A673 (cell line): ENCODE data around the gene PRR14. TPM values are rescaled to one million over a fixed set of nuclear protein-coding genes. Genes with fewer than 3 reads are reported as not detected.

ENCODE experiments used
- BruUV-seq: library from RNA; stranded (reverse); fragments of 400-500 nt; replicated peaks from 2 replicates; lab custom pipeline; 2021; lab: Mats Ljungman, UMichigan
- CTCF ChIA-PET: fragments of 300-600 bp; sonication (Branson Sonifier 250); formaldehyde crosslinking; loops from one replicate; lab custom pipeline; 2022; ENCODE audit warnings: antibody characterized with exemption; lab: Charles Lee
- POLR2A ChIA-PET: fragments of 300-600 bp; sonication (Branson Sonifier 250); formaldehyde crosslinking; loops from one replicate; lab custom pipeline; 2022; ENCODE audit warnings: antibody characterized with exemption; ENCODE audit not compliant: low non-redundant PET; lab: Charles Lee
- DNase-seq: peaks from one replicate; pipeline ENCODE4 v3.0.0-alpha.2; 2015; ENCODE audit warnings: low spot score
- H3K27ac ChIP-seq: fragments of 200-600 bp; sonication (generic); 2 replicates; pipeline ENCODE4 v1.5.1; 2016; ENCODE audit warnings: mixed run types, low read depth, mild to moderate bottlenecking, mixed read lengths, antibody characterized with exemption, low read length; ENCODE audit not compliant: poor library complexity, severe bottlenecking
- H3K27me3 ChIP-seq: fragments of 200-600 bp; sonication (generic); replicated peaks from 2 replicates; pipeline ENCODE4 v1.6.1; 2017; ENCODE audit warnings: mixed run types, low read depth, mild to moderate bottlenecking, mixed read lengths, antibody characterized with exemption, low read length; ENCODE audit not compliant: insufficient read depth, poor library complexity
- H3K36me3 ChIP-seq: fragments of 200-600 bp; sonication (generic); 2 replicates; pipeline ENCODE4 v1.6.1; 2016; ENCODE audit warnings: mixed run types, mild to moderate bottlenecking, mixed read lengths, antibody characterized with exemption, low read length; ENCODE audit not compliant: insufficient read depth, poor library complexity, severe bottlenecking
- H3K4me1 ChIP-seq: fragments of 200-600 bp; sonication (generic); 2 replicates; pipeline ENCODE4 v1.6.1; 2017; ENCODE audit warnings: mixed run types, mild to moderate bottlenecking, mixed read lengths, antibody characterized with exemption, low read length; ENCODE audit not compliant: insufficient read depth, poor library complexity, severe bottlenecking
- H3K4me3 ChIP-seq: fragments of 200-600 bp; sonication (generic); 2 replicates; pipeline ENCODE4 v1.5.1; 2016; ENCODE audit warnings: low read depth, mixed run types, mild to moderate bottlenecking, mixed read lengths, low read length; ENCODE audit not compliant: poor library complexity, severe bottlenecking
- H3K9me3 ChIP-seq: fragments of 200-600 bp; sonication (generic); 2 replicates; pipeline ENCODE4 v1.6.1; 2016; ENCODE audit warnings: mixed run types, low read depth, mild to moderate bottlenecking, mixed read lengths, antibody characterized with exemption, low read length; ENCODE audit not compliant: poor library complexity, severe bottlenecking
- EZH2 ChIP-seq: fragments of 200-600 bp; sonication (generic); IDR thresholded peaks from 2 replicates; pipeline ENCODE4 v1.6.1; 2017; ENCODE audit warnings: borderline replicate concordance, low read depth, mild to moderate bottlenecking, mixed read lengths, antibody characterized with exemption, low read length; ENCODE audit not compliant: poor library complexity, severe bottlenecking
- intact Hi-C: fragments of 100-400 bp; cut with micrococcal nuclease; formaldehyde crosslinking; loops from one replicate; pipeline ENCODE4 v1.10.0; 2022; ENCODE audit not compliant: unreplicated experiment
- total RNA-seq: library from RNA; stranded (reverse); gene quantifications from 2 replicates; pipeline ENCODE4 v1.2.3, GENCODE V29; 2021
- TF ChIP-seq, protein P1 (sequence below): fragments of 300-800, 200-600 bp; sonication (generic); conservative IDR thresholded peaks from 2 replicates; pipeline ENCODE4 v1.5.1; 2017; ENCODE audit warnings: low read depth, mild to moderate bottlenecking, antibody characterized with exemption, low read length, moderate library complexity, mixed read lengths

PRR14 gene
- total RNA-seq, 1 experiment from 2014 or later, result 35.7 TPM

DNA sequence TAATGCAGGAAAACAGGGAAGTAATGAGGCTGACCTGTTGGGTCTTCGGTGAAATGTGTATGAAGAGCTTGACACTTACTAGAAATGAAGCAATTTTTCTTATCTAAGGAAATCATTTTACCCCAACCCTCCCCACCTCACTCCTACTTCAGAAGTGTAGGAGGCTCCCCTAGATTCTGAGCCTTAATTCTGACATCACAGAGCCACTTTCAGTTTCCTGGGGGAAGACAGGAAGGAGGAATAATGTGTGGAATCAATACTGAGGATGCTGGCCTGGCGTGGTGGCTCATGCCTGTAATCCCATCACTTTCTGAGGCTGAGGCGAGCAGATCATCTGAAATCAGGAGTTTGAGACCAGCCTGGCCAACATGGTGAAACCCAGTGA lies 27.8 kb downstream of the PRR14 start:
- Histone ChIP-seq H3K27ac (no peak overlapping the region), H3K9me3 (no peaks in the 10 kb centered on the region), H3K27me3 (no peaks in the 10 kb centered on the region), H3K4me3 (no peak overlapping the region), H3K4me1 (no peaks in the 10 kb centered on the region), H3K36me3 (no peaks in the 10 kb centered on the region)
- intact Hi-C loops, result no loop called here
- DNase-seq, result no peak
- BruUV-seq, result no TSS peak
- TF ChIP-seq, protein P1, sequence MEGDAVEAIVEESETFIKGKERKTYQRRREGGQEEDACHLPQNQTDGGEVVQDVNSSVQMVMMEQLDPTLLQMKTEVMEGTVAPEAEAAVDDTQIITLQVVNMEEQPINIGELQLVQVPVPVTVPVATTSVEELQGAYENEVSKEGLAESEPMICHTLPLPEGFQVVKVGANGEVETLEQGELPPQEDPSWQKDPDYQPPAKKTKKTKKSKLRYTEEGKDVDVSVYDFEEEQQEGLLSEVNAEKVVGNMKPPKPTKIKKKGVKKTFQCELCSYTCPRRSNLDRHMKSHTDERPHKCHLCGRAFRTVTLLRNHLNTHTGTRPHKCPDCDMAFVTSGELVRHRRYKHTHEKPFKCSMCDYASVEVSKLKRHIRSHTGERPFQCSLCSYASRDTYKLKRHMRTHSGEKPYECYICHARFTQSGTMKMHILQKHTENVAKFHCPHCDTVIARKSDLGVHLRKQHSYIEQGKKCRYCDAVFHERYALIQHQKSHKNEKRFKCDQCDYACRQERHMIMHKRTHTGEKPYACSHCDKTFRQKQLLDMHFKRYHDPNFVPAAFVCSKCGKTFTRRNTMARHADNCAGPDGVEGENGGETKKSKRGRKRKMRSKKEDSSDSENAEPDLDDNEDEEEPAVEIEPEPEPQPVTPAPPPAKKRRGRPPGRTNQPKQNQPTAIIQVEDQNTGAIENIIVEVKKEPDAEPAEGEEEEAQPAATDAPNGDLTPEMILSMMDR, result no peak
- TF ChIP-seq EZH2, result no peak
- POLR2A ChIA-PET, result no interaction called here
- CTCF ChIA-PET, result no interaction called here

GRCh38 chr16:30680326-30680725 lies 29.6 kb downstream of the PRR14 start:
- CTCF ChIA-PET, result no interaction called here
- DNase-seq, result no peak
- Histone ChIP-seq H3K27me3 (no peaks in the 10 kb centered on the region), H3K4me1 (no peaks in the 10 kb centered on the region), H3K36me3 (no peaks in the 10 kb centered on the region), H3K27ac (no peak overlapping the region), H3K9me3 (no peaks in the 10 kb centered on the region), H3K4me3 (no peak overlapping the region)
- no TSS peak for BruUV-seq
- TF ChIP-seq, protein P1, result no peak
- TF ChIP-seq EZH2, result no peak
- intact Hi-C loops, result loop anchor here (10.0 kb wide), 1 partner anchor 56 kb away; no protein-coding TSS in a partner anchor
- POLR2A ChIA-PET, result no interaction called here

DNA sequence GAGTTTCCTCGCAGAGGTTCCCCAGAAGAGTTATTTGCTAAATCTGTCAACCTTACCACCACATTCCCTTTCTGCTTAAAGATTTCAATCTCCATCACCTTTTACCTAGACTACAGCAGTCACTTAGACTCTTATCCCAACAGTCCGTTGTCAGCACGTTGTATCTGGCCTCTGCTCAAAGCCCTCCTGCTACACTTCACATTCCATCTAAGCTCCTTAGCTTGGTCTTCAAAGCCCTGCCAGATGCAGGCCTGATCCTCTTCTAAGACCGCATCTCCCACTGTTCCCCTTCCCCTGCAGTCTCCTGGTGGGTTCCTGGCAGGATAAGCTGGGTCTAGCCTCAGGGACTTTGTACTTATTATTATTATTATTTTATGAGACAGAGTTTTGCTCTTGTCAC lies 37.9 kb downstream of the PRR14 start:
- Histone ChIP-seq H3K9me3 (no peaks in the 10 kb centered on the region), H3K27me3 (no peaks in the 10 kb centered on the region), H3K36me3 (no peaks in the 10 kb centered on the region), H3K4me3 (no peak overlapping the region), H3K4me1 (peaks cover 3% of the 10 kb centered on the region), H3K27ac (no peak overlapping the region)
- BruUV-seq, result no TSS peak
- intact Hi-C loops, result loop anchor here (10.0 kb wide), 1 partner anchor 64 kb away; no protein-coding TSS in a partner anchor
- DNase-seq, result no peak
- TF ChIP-seq, protein P1, result no peak
- no peak for TF ChIP-seq EZH2
- POLR2A ChIA-PET, result no interaction called here
- CTCF ChIA-PET, result no interaction called here
